SU-DHL-6 (cell line): ENCODE measurements around the gene MSANTD1.

ENCODE experiments used
- H2AFZ ChIP-seq: fragments of 200-600 bp; sonication (generic); 2 replicates; pipeline ENCODE4 v1.6.1; 2014; ENCODE audit warnings: low read depth, mild to moderate bottlenecking, moderate library complexity, mixed read lengths, antibody characterized with exemption, low read length; ENCODE audit not compliant: severe bottlenecking
- H3F3A ChIP-seq: fragments of 200-600 bp; shearing (Covaris generic); 2 replicates; pipeline ENCODE4 v1.6.0; 2016; ENCODE audit warnings: antibody characterized with exemption, mild to moderate bottlenecking; ENCODE audit not compliant: insufficient read depth
- H3K27ac ChIP-seq: fragments of 200-600 bp; sonication (generic); 2 replicates; pipeline ENCODE4 v1.5.1; 2016; ENCODE audit warnings: low read depth, mild to moderate bottlenecking, low read length, moderate library complexity, mixed read lengths
- H3K27me3 ChIP-seq: fragments of 200-600 bp; sonication (generic), shearing (Covaris generic); 2 replicates; pipeline ENCODE4 v1.6.0; 2014; ENCODE audit warnings: mild to moderate bottlenecking, low read length
- H3K36me3 ChIP-seq: fragments of 200-600 bp; sonication (generic); 2 replicates; pipeline ENCODE4 v1.6.1; 2014; ENCODE audit warnings: mild to moderate bottlenecking, low read length, mixed read lengths
- H3K4me2 ChIP-seq: fragments of 300-600, 200-600 bp; shearing (Covaris generic), sonication (generic); 2 replicates; pipeline ENCODE4 v1.6.0; 2014; ENCODE audit warnings: low read length, low read depth, mild to moderate bottlenecking; ENCODE audit not compliant: poor library complexity, severe bottlenecking
- H3K4me3 ChIP-seq: fragments of 200-600 bp; sonication (generic); 2 replicates; pipeline ENCODE4 v1.5.1; 2014; ENCODE audit warnings: antibody characterized with exemption, low read length, mild to moderate bottlenecking, mixed read lengths; ENCODE audit not compliant: insufficient read depth, poor library complexity, severe bottlenecking
- H3K79me2 ChIP-seq: fragments of 200-600 bp; sonication (generic); 2 replicates; pipeline ENCODE4 v1.6.1; 2014; ENCODE audit warnings: mild to moderate bottlenecking, low read length, moderate library complexity; ENCODE audit not compliant: insufficient read depth
- H3K9ac ChIP-seq: fragments of 200-600 bp; sonication (generic); 2 replicates; pipeline ENCODE4 v1.7.0; 2014; ENCODE audit warnings: mild to moderate bottlenecking, low read length
- H3K9me2 ChIP-seq: fragments of 200-600 bp; sonication (generic); replicated peaks from 2 replicates; pipeline ENCODE4 v1.6.1; 2014; ENCODE audit warnings: low read length; ENCODE audit not compliant: insufficient read depth
- H3K9me3 ChIP-seq: fragments of 200-600 bp; sonication (generic); 2 replicates; pipeline ENCODE4 v1.6.1; 2014; ENCODE audit warnings: low read length, mixed read lengths; ENCODE audit not compliant: insufficient read depth
- H4K20me1 ChIP-seq: fragments of 200-600 bp; sonication (generic); 2 replicates; pipeline ENCODE4 v1.6.1; 2014; ENCODE audit warnings: low read depth, mild to moderate bottlenecking, antibody characterized with exemption, low read length, moderate library complexity, mixed read lengths
- CTCF ChIP-seq: fragments of 200-600 bp; sonication (generic); IDR thresholded peaks from one replicate; pipeline ENCODE4 v1.5.1; 2017; ENCODE audit warnings: antibody characterized with exemption, mild to moderate bottlenecking, low read length, moderate library complexity; ENCODE audit not compliant: insufficient read depth, poor library complexity, severe bottlenecking
- EZH2phosphoT487 ChIP-seq: fragments of 200-600 bp; sonication (generic), shearing (Covaris generic); conservative IDR thresholded peaks from 2 replicates; pipeline ENCODE4 v1.6.1; 2018; ENCODE audit warnings: mild to moderate bottlenecking, antibody characterized with exemption, low read length, moderate library complexity, mixed read lengths

The MSANTD1 gene

GRCh38 chr4:3295837-3296624 is 47.1 kb downstream of the MSANTD1 start:
- no peaks in the 10 kb centered on the region; the same call in 1 of the 2 replicates for H3K27me3 ChIP-seq
- H3F3A ChIP-seq, result no peaks in the 10 kb centered on the region
- H3K4me2 ChIP-seq, result no peak overlapping the region
- H3K4me3 ChIP-seq, result no peak overlapping the region
- H3K9me3 ChIP-seq, result no peaks in the 10 kb centered on the region
- H3K36me3 ChIP-seq, result no peaks in the 10 kb centered on the region
- H2AFZ ChIP-seq, result no peak overlapping the region
- H4K20me1 ChIP-seq, result no peaks in the 10 kb centered on the region
- H3K9me2 ChIP-seq, result no peaks in the 10 kb centered on the region
- H3K9ac ChIP-seq, result no peak overlapping the region
- TF ChIP-seq EZH2phosphoT487, result no peak
- no peak for TF ChIP-seq CTCF
- H3K27ac ChIP-seq, result no peak overlapping the region
- no peaks in the 10 kb centered on the region for H3K79me2 ChIP-seq

GRCh38 chr4:3296651-3297050 is 47.7 kb downstream of the MSANTD1 start:
- no peaks in the 10 kb centered on the region for H4K20me1 ChIP-seq
- no peaks in the 10 kb centered on the region for H3K9me3 ChIP-seq
- H3K36me3 ChIP-seq, result no peaks in the 10 kb centered on the region
- no peaks in the 10 kb centered on the region for H3F3A ChIP-seq
- no peak overlapping the region for H3K27ac ChIP-seq
- H3K4me3 ChIP-seq, result no peak overlapping the region
- H2AFZ ChIP-seq, result no peak overlapping the region
- no peak overlapping the region for H3K9ac ChIP-seq
- H3K27me3 ChIP-seq, result no peaks in the 10 kb centered on the region; the same call in 1 of the 2 replicates
- H3K9me2 ChIP-seq, result no peaks in the 10 kb centered on the region
- no peaks in the 10 kb centered on the region for H3K79me2 ChIP-seq
- TF ChIP-seq EZH2phosphoT487, result no peak
- no peak for TF ChIP-seq CTCF
- no peak overlapping the region for H3K4me2 ChIP-seq

GRCh38 chr4:3297066-3297859 is 48.3 kb downstream of the MSANTD1 start:
- Histone ChIP-seq H3K27ac (no peak overlapping the region), H3K36me3 (no peaks in the 10 kb centered on the region), H3K9me3 (no peaks in the 10 kb centered on the region), H3K4me2 (no peak overlapping the region), H3K9me2 (no peaks in the 10 kb centered on the region), H3K4me3 (no peak overlapping the region), H3F3A (no peaks in the 10 kb centered on the region), H3K27me3 (no peaks in the 10 kb centered on the region; the same call in 1 of the 2 replicates), H3K79me2 (no peaks in the 10 kb centered on the region), H4K20me1 (no peaks in the 10 kb centered on the region), H2AFZ (no peak overlapping the region), H3K9ac (no peak overlapping the region)
- no peak for TF ChIP-seq EZH2phosphoT487
- TF ChIP-seq CTCF, result no peak
